Naive B cell (primary cell): ENCODE data around the gene P2RX5. TPM values are rescaled to one million over a fixed set of nuclear protein-coding genes. Genes with fewer than 3 reads are reported as not detected.
"Not testable (repeated sequence)": the region's sequence is repeated elsewhere in the genome, so short reads cannot be mapped to it uniquely, and the experiment has no call there.

Experiments
- ATAC-seq, 2 donors: fragments of 150-1000 bp; cut with Tn5 transposase; 2 replicates each; pipeline ENCODE4 v1.10.0; 2021; ENCODE audit warnings: low read depth in 2 of 2, mild to moderate bottlenecking in 2 of 2, moderate library complexity in 2 of 2
- DNase-seq: peaks from one replicate; pipeline ENCODE4 v3.0.0; 2022
- H3K27ac Mint-ChIP-seq, 6 donors: one replicate each; pipeline ENCODE4 v1.8.0; 2020 to 2022; ENCODE audit warnings: mild to moderate bottlenecking in 6 of 6, mixed read lengths in 6 of 6, moderate library complexity in 5 of 6, inconsistent platforms in 2 of 6
- H3K27me3 Mint-ChIP-seq, 3 donors: one replicate each; pipeline ENCODE4 v1.8.0; 2021 to 2022; ENCODE audit warnings: mixed read lengths in 3 of 3, mild to moderate bottlenecking in 1 of 3
- H3K36me3 Mint-ChIP-seq, 2 donors: one replicate each; pipeline ENCODE4 v1.8.0; 2020 to 2022; ENCODE audit warnings: mixed read lengths in 2 of 2, inconsistent platforms in 1 of 2, mild to moderate bottlenecking in 1 of 2
- H3K4me1 Mint-ChIP-seq, 3 donors: one replicate each; pipeline ENCODE4 v1.8.0; 2020 to 2022; ENCODE audit warnings: mixed read lengths in 3 of 3, inconsistent platforms in 1 of 3, mild to moderate bottlenecking in 1 of 3, moderate library complexity in 1 of 3
- H3K4me3 Mint-ChIP-seq, 8 donors: one replicate each; pipeline ENCODE4 v1.8.0; 2020 to 2022; ENCODE audit warnings: mild to moderate bottlenecking in 8 of 8, mixed read lengths in 8 of 8, moderate library complexity in 8 of 8, inconsistent platforms in 2 of 8
- H3K9me3 Mint-ChIP-seq, 7 donors: one replicate each; pipeline ENCODE4 v1.8.0; 2020 to 2022; ENCODE audit warnings: mixed read lengths in 7 of 7, mild to moderate bottlenecking in 5 of 7, inconsistent platforms in 2 of 7, moderate library complexity in 1 of 7
- polyA plus RNA-seq, 6 donors: library from polyadenylated mRNA; unstranded; fragments of 300-500 nt; fragmentation: Illumina TruSeq; gene quantifications; one replicate each; pipeline ENCODE4 v1.2.3, GENCODE V29; 2021; ENCODE audit warnings: low read depth in 6 of 6

The P2RX5 gene, protein sequence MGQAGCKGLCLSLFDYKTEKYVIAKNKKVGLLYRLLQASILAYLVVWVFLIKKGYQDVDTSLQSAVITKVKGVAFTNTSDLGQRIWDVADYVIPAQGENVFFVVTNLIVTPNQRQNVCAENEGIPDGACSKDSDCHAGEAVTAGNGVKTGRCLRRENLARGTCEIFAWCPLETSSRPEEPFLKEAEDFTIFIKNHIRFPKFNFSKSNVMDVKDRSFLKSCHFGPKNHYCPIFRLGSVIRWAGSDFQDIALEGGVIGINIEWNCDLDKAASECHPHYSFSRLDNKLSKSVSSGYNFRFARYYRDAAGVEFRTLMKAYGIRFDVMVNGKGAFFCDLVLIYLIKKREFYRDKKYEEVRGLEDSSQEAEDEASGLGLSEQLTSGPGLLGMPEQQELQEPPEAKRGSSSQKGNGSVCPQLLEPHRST
- polyA plus RNA-seq: 100 to 1,000 TPM; 377 to 864 (median 638) TPM

- Mint-ChIP-seq H3K9me3 (peaks cover 0 to 2% (median 0%) of the 10 kb centered on the region in 7 donors), H3K27me3 (no peaks in the 10 kb centered on the region), H3K4me1 (peaks cover 26 to 74% (median 68%) of the 10 kb centered on the region in 3 donors), H3K27ac (peak within 1 kb of the TSS; percentile 95 to 99 (median 99)), H3K4me3 (peak within 1 kb of the TSS; percentile 95 to 100 (median 99)), H3K36me3 (peaks cover 3 to 15% of the 10 kb centered on the region in 2 donors)
- DNase-seq (peak; percentile 69), ATAC-seq (peak; percentile 55 to 61)
Measured at GRCh38 chr17:3695723-3696411, at the start of gene P2RX5. Gene P2RX5, minus strand, starts transcription at chr17:3696155. Its CDS starts 150 bp downstream, at chr17:3696005.

DNA sequence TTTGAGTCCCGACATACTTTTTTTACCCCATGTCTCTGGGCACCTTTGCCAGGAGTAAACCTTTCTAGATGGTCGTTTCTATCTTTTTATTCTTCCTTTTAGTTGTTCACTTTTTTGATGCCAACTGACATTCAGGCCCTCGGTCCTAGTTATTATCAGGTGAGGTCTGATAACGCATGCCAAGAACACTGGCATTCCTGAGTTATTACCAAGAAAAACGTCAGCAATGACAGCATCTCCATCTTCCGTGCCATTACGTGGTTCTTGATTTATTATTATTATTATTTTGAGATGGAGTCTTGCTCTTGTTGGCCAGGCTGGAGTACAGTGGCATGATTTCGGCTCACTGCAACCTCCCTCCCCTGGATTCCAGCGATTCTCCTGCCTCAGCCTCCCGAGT lies 49.1 kb upstream of the P2RX5 start:
- DNase-seq: no peak
- H3K27me3 Mint-ChIP-seq: no peaks in the 10 kb centered on the region
- H3K27ac Mint-ChIP-seq: no peak overlapping the region
- H3K9me3 Mint-ChIP-seq: peaks cover 0 to 2% (median 0%) of the 10 kb centered on the region in 7 donors
- no peak for ATAC-seq
- H3K4me3 Mint-ChIP-seq: no peak overlapping the region
- peaks cover 3 to 19% (median 11%) of the 10 kb centered on the region in 3 donors for H3K4me1 Mint-ChIP-seq
- H3K36me3 Mint-ChIP-seq: no peaks in the 10 kb centered on the region

DNA sequence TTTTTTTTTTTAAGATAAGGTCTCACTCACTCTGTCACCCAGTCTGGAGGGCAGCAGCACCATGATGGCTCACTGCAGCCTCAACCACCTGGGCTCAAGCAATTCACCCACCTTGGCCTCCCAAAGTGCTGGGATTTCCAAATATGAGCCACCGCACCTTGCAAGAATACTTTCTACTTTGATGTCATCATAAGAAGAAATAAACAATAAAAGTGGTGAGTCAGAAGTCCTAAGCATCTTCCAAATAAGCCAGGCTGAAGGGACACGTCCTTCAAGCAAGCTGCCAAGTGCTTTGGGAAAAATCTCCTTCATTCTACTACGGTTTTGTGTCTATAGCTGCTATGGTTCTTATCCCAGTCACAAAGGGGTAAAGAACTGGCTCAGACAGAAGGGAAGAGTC lies 48.1 kb upstream of the P2RX5 start:
- H3K4me3 Mint-ChIP-seq: no peak overlapping the region
- peaks cover 8 to 29% (median 17%) of the 10 kb centered on the region in 3 donors for H3K4me1 Mint-ChIP-seq
- DNase-seq (no peak), ATAC-seq (no peak)
- peak overlapping the region in 1 of 6 donors; percentile 56 for H3K27ac Mint-ChIP-seq
- H3K36me3 Mint-ChIP-seq: no peaks in the 10 kb centered on the region
- H3K9me3 Mint-ChIP-seq: peaks cover 0 to 2% (median 0%) of the 10 kb centered on the region in 7 donors
- H3K27me3 Mint-ChIP-seq: no peaks in the 10 kb centered on the region

DNA sequence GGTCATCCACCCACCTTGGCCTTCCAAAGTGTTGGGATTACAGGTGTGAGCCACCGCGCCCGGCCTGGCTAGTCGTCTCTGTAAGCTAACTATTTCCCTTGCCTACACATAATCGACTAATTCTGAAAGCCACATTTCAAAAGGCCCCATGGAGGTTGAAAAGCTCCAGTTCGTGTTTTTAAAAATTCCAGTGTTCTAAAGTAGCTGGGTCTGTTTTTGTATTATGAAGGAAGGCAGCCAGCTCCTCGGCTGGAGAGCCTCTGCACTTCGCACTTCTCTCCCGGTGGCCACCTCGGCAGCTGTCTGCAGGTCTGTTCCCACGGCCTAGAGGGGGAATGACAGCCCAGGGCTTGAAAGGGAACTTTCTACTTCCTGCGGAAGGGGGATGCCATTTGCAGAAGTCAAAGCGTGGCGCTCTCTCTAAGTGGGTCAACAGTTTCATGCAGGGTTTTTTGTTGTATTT lies 44.7 kb upstream of the P2RX5 start:
- H3K27ac Mint-ChIP-seq: peak overlapping the region in 5 of 6 donors; percentile 42 to 81 (median 61)
- H3K27me3 Mint-ChIP-seq: no peaks in the 10 kb centered on the region
- peak; percentile 77 to 85 for ATAC-seq
- no peak for DNase-seq
- no peaks in the 10 kb centered on the region for H3K36me3 Mint-ChIP-seq
- H3K4me3 Mint-ChIP-seq: peak overlapping the region in 4 of 8 donors; percentile 33 to 70 (median 38)
- H3K4me1 Mint-ChIP-seq: peaks cover 24 to 44% (median 44%) of the 10 kb centered on the region in 3 donors
- peaks cover 0 to 2% (median 0%) of the 10 kb centered on the region in 7 donors for H3K9me3 Mint-ChIP-seq

DNA sequence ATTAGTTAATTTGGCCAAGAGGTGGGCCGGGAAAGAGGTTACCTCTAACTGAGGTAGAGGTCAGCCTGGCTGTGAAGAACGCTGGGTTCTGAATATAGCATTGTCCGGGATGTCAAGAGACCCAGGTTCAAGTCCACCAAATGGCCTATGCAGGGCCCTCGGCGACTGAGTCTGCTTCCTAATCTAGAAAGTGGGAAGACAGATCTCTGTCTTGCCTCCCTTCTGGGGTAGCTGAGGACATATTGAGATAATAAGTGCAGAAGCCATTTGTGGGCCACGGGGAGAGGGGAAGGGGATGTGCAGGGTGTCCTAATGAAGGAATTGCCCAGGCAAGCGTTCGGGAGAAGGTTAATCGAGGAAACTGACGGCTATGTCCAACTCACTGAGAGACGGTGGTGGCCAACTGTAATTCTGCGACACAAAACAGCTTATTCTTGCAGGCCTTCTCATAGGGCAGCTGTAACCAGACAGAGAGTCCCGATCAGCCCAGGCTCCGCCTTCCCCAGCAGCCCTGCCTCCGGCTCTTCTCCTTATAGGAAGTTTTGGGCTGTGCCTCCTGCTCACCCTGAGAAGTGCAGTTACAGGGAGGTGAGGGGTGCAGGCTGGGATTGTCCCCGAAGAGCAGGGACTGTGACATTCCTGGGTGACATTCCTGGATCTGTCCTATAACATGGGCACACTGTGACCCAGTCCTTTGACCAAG lies 43.6 kb upstream of the P2RX5 start:
- peaks cover 24 to 45% (median 44%) of the 10 kb centered on the region in 3 donors for H3K4me1 Mint-ChIP-seq
- peak overlapping the region in 2 of 8 donors; percentile 13 to 22 for H3K4me3 Mint-ChIP-seq
- peak overlapping the region in 4 of 6 donors; percentile 34 to 74 (median 45) for H3K27ac Mint-ChIP-seq
- H3K27me3 Mint-ChIP-seq: no peaks in the 10 kb centered on the region
- peaks cover 0 to 2% (median 0%) of the 10 kb centered on the region in 7 donors for H3K9me3 Mint-ChIP-seq
- no peak for DNase-seq
- ATAC-seq: no peak
- H3K36me3 Mint-ChIP-seq: no peaks in the 10 kb centered on the region

DNA sequence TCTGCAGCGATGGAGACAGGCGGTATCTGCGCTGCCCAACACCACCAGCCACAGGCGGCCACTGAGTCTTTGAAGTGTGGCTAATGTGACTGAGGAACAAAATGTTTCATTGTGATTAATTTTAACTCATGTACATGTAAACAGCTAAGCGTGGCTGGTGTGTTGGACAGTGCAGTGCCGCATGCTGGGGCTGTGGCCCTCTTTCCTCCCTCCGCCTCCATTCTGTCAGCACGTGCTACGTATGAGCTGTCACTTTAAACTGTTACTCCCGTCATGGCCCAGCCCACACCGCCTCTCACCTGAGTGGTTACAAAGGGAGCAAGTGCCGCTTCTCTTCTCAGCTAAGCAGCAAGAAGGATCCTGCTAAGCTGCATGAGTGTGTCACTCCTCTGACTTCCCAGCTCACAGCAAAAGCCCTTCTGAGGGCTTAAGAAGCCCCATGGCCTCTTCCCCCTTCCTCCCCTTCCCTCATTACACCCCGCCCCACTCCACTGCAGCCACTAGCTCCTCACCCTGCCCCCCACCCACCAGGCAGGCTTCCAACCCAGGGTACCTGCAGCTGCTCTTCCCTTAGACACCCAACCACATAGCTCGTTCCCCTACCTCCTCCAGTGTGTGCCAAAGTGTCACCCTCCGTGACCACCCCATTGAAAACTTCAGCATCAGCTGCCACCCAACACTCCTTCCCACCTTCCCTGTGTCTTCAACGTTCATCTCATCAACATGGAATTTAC lies 42.8 kb upstream of the P2RX5 start:
- Mint-ChIP-seq H3K4me1 (peaks cover 27 to 53% (median 48%) of the 10 kb centered on the region in 3 donors), H3K27ac (peak overlapping the region in 3 of 6 donors; percentile 35 to 88 (median 74)), H3K27me3 (no peaks in the 10 kb centered on the region), H3K36me3 (no peaks in the 10 kb centered on the region), H3K9me3 (peaks cover 0 to 2% (median 0%) of the 10 kb centered on the region in 7 donors), H3K4me3 (no peak overlapping the region)
- no peak for ATAC-seq
- no peak for DNase-seq

DNA sequence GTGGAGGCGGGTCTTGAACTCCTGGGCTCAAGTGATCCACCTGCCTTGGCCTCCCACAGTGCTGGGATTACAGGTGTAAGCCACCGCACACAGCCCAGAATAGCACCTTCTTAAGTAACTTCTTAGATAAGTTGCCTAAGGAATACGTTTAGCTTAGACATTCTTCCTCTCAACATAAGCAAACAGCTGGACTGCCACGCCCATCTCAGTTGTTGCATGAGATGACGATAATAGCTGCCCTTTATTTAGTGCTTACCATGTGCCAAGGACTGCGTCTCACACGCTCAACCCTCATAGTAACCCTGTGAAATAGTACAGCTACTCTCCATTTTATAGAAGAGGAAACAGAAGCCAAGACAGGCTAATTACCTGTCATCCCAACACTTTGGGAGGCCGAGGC lies 39.6 kb upstream of the P2RX5 start:
- no peaks in the 10 kb centered on the region for H3K9me3 Mint-ChIP-seq

DNA sequence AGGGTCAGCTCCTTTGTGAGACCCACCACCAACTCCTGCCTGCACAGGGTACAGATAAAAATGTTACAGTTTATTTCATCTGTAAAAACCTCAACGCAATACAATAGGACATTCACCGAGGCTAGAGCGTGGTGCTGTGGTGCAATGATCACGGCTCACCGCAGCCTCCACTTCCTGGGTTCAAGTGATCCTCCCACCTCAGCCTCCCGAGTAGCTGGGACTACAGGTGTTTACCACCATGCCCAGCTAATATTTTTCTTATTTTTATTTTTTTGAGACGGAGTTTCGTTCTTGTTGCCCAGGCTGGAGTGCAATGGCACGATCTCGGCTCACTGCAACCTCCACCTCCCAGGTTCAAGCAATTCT lies 38.9 kb upstream of the P2RX5 start:
- H3K27me3 Mint-ChIP-seq, H3K27ac Mint-ChIP-seq, H3K4me3 Mint-ChIP-seq, H3K36me3 Mint-ChIP-seq, ATAC-seq, DNase-seq, H3K9me3 Mint-ChIP-seq: not testable (repeated sequence)
- peaks cover 37 to 55% (median 50%) of the 10 kb centered on the region in 3 donors for H3K4me1 Mint-ChIP-seq

More for the DNA sequence above, 39.6 kb upstream of the P2RX5 start:
- Mint-ChIP-seq H3K4me1 (peaks cover 35 to 58% (median 55%) of the 10 kb centered on the region in 3 donors), H3K4me3 (no peak overlapping the region), H3K27ac (no peak overlapping the region), H3K36me3 (no peaks in the 10 kb centered on the region), H3K27me3 (no peaks in the 10 kb centered on the region)
- DNase-seq (no peak), ATAC-seq (no peak)

GRCh38 chr17:3732210-3732621 lies 36.3 kb upstream of the P2RX5 start:
- ATAC-seq (peak; percentile 52 to 84), DNase-seq (no peak)
- peak overlapping the region in 2 of 6 donors; percentile 5 to 88 for H3K27ac Mint-ChIP-seq
- peaks cover 28 to 36% (median 32%) of the 10 kb centered on the region in 3 donors for H3K4me1 Mint-ChIP-seq
- H3K9me3 Mint-ChIP-seq: no peaks in the 10 kb centered on the region
- no peaks in the 10 kb centered on the region for H3K36me3 Mint-ChIP-seq
- H3K4me3 Mint-ChIP-seq: peak overlapping the region in 5 of 8 donors; percentile 4 to 69 (median 47)
- no peaks in the 10 kb centered on the region for H3K27me3 Mint-ChIP-seq

- H3K9me3 Mint-ChIP-seq: no peaks in the 10 kb centered on the region
- no peaks in the 10 kb centered on the region for H3K36me3 Mint-ChIP-seq
- no peak overlapping the region for H3K4me3 Mint-ChIP-seq
- H3K4me1 Mint-ChIP-seq: peaks cover 28 to 34% (median 33%) of the 10 kb centered on the region in 3 donors
- DNase-seq (no peak), ATAC-seq (no peak)
- peak overlapping the region in 2 of 6 donors; percentile 33 to 78 for H3K27ac Mint-ChIP-seq
- H3K27me3 Mint-ChIP-seq: no peaks in the 10 kb centered on the region
Measured at GRCh38 chr17:3730881-3731429, 35.0 kb upstream of the P2RX5 start.

DNA sequence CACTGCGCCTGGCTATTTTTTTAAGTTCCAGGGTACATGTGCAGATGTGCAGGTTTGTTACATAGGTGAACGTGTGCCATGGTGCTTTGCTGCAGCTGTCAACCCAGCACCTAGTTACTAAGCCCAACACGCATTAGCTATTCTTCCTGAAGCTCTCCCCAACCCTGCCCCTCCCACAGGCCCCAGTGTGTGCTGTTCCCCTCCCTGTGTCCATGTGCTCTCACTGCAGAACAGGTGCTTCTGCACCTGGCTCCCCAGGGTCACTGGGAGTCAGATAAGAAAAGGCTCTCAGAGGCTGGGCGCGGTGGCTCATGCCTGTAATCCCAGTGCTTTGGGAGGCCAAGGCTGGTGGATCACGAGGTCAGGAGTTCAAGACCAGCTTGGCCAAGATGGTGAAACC lies 33.9 kb upstream of the P2RX5 start:
- no peaks in the 10 kb centered on the region for H3K9me3 Mint-ChIP-seq
- no peaks in the 10 kb centered on the region for H3K36me3 Mint-ChIP-seq
- ATAC-seq: no peak
- no peak overlapping the region for H3K4me3 Mint-ChIP-seq
- no peak overlapping the region for H3K27ac Mint-ChIP-seq
- no peaks in the 10 kb centered on the region for H3K27me3 Mint-ChIP-seq
- peaks cover 28 to 43% (median 36%) of the 10 kb centered on the region in 3 donors for H3K4me1 Mint-ChIP-seq
- no peak for DNase-seq

DNA sequence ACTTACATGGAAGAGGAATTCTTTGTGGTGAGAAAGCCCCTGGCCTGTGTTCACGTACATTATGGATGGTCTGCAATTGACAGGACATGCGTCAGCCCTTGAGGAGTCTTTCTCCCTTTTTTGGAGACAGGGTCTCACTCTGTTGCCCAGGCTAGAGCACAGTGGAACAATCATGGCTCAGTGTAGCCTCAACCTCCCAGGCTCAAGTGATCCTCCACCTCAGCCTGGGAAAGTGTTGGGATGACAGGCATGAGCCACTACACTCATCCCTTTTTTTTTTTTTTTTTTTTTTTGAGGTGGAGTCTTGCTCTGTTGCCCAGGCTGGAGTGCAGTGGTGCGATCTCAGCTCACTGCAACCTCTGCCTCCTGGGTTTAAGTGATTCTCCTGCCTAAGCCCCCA lies 32.1 kb upstream of the P2RX5 start:
- not testable (repeated sequence) for H3K27me3 Mint-ChIP-seq, H3K36me3 Mint-ChIP-seq, DNase-seq, H3K9me3 Mint-ChIP-seq, H3K27ac Mint-ChIP-seq, ATAC-seq
- Mint-ChIP-seq H3K4me3 (peak overlapping the region in 2 of 8 donors; percentile 33 to 49), H3K4me1 (peaks cover 30 to 47% (median 31%) of the 10 kb centered on the region in 3 donors)
